ENCODE results near the gene CLK2. TPM values are rescaled to one million over a fixed set of nuclear protein-coding genes. Genes with fewer than 3 reads are reported as not detected.

The CLK2 gene
- total and polyA plus RNA-seq, 9 of the 15 experiments (the other 6 are each of a cell fraction or from before 2014, with no cell fraction given): 13.5 to 81.4 (median 39.6) TPM

DNA sequence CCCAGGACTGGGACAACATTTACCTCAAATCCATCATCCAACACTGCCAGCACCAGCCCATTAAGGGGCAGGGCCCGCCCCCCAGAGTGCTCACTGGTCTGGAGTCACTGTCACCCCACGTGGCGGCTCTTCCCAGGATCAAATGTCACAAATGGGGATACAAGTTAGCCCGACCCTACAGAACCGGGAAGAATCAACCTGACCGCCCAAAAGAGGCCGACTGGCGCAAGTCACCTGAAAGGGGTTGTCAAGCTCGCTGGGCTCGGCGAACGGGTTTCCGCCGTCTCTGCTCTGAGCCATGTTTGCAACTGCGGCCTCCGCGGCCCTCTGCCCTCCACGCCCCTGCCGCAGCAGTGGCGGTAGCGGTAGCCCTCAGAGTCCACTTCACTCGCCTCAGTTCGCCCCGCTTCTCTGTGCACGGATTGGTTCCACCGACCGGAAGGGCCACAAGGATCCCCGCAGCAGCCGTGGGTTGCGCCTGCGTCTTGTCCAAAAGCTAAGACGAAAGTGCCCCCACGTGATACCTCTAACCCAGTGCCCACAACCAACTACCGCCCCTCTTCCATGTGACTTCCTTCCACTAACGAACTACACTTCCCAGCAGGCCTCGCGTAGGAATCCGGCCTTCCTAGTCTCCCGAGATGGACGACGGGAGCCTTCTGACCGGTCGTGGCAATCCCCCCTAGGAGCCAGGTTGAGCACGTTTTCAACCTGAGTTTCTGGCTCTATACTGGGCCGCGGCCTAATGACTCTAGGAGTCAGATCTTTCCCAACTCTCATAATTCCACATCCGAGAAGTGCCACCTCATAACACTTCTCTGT is 11.2 kb downstream of the CLK2 start, which contains the start of gene SCAMP3 (continued):
- TF ChIP-seq, protein P1, sequence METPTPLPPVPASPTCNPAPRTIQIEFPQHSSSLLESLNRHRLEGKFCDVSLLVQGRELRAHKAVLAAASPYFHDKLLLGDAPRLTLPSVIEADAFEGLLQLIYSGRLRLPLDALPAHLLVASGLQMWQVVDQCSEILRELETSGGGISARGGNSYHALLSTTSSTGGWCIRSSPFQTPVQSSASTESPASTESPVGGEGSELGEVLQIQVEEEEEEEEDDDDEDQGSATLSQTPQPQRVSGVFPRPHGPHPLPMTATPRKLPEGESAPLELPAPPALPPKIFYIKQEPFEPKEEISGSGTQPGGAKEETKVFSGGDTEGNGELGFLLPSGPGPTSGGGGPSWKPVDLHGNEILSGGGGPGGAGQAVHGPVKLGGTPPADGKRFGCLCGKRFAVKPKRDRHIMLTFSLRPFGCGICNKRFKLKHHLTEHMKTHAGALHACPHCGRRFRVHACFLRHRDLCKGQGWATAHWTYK (CRISPR knock-in tag; IDR thresholded peaks at IDR 0.05): peak; percentile 91
- TF ChIP-seq, protein P2, sequence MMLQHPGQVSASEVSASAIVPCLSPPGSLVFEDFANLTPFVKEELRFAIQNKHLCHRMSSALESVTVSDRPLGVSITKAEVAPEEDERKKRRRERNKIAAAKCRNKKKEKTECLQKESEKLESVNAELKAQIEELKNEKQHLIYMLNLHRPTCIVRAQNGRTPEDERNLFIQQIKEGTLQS (IDR thresholded peaks at IDR 0.05): no peak
- TF ChIP-seq, protein P2 (CRISPR knock-in tag; conservative IDR thresholded peaks at IDR 0.05): 0 out of 2 replicates have a peak, but pooled peaks have one; percentile 24
- TF ChIP-seq, protein P3, sequence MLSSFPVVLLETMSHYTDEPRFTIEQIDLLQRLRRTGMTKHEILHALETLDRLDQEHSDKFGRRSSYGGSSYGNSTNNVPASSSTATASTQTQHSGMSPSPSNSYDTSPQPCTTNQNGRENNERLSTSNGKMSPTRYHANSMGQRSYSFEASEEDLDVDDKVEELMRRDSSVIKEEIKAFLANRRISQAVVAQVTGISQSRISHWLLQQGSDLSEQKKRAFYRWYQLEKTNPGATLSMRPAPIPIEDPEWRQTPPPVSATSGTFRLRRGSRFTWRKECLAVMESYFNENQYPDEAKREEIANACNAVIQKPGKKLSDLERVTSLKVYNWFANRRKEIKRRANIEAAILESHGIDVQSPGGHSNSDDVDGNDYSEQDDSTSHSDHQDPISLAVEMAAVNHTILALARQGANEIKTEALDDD (IDR thresholded peaks at IDR 0.05): no peak
- TF ChIP-seq ELF1 (tag; IDR thresholded peaks at IDR 0.05): peak; percentile 93
- TF ChIP-seq, protein P4, sequence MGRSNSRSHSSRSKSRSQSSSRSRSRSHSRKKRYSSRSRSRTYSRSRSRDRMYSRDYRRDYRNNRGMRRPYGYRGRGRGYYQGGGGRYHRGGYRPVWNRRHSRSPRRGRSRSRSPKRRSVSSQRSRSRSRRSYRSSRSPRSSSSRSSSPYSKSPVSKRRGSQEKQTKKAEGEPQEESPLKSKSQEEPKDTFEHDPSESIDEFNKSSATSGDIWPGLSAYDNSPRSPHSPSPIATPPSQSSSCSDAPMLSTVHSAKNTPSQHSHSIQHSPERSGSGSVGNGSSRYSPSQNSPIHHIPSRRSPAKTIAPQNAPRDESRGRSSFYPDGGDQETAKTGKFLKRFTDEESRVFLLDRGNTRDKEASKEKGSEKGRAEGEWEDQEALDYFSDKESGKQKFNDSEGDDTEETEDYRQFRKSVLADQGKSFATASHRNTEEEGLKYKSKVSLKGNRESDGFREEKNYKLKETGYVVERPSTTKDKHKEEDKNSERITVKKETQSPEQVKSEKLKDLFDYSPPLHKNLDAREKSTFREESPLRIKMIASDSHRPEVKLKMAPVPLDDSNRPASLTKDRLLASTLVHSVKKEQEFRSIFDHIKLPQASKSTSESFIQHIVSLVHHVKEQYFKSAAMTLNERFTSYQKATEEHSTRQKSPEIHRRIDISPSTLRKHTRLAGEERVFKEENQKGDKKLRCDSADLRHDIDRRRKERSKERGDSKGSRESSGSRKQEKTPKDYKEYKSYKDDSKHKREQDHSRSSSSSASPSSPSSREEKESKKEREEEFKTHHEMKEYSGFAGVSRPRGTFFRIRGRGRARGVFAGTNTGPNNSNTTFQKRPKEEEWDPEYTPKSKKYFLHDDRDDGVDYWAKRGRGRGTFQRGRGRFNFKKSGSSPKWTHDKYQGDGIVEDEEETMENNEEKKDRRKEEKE (IDR thresholded peaks at IDR 0.05; ENCODE audit: borderline replicate concordance in 1 of 2, control insufficient read depth in 1 of 2, low read depth in 2 of 2, low read length in 1 of 2): peak in 1 of 2 experiments; percentile 14; a peak in 1 of 4 replicates
- TF ChIP-seq NFE2 (IDR thresholded peaks at IDR 0.05; ENCODE audit: low read depth): no peak
- TF ChIP-seq MAZ (CRISPR knock-in tag; conservative IDR thresholded peaks at IDR 0.05 in 1 of 2, IDR thresholded peaks at IDR 0.05 in 1 of 2): peak; percentile 48 to 88
- TF ChIP-seq CHD2 (IDR thresholded peaks at IDR 0.05; ENCODE audit: low read depth, low read length): peak; percentile 96
- TF ChIP-seq RBM22 (IDR thresholded peaks at IDR 0.05; ENCODE audit: low read depth, low read length, poor library complexity, severe bottlenecking): peak; percentile 89
- TF ChIP-seq ZNF830 (CRISPR knock-in tag; IDR thresholded peaks at IDR 0.05): peak; percentile 97
- no peak; the same call in 1 of the 2 replicates for TF ChIP-seq ZNF444 (CRISPR knock-in tag; IDR thresholded peaks at IDR 0.05)
- peak; percentile 40 for TF ChIP-seq GABPB2 (CRISPR knock-in tag; conservative IDR thresholded peaks at IDR 0.05)
- peak; percentile 77 for TF ChIP-seq SP1 (CRISPR knock-in tag; IDR thresholded peaks at IDR 0.05)
- TF ChIP-seq ZNF324 (CRISPR knock-in tag; IDR thresholded peaks at IDR 0.05): peak; percentile 30; the same call in 1 of the 2 replicates
- TF ChIP-seq, protein P5, sequence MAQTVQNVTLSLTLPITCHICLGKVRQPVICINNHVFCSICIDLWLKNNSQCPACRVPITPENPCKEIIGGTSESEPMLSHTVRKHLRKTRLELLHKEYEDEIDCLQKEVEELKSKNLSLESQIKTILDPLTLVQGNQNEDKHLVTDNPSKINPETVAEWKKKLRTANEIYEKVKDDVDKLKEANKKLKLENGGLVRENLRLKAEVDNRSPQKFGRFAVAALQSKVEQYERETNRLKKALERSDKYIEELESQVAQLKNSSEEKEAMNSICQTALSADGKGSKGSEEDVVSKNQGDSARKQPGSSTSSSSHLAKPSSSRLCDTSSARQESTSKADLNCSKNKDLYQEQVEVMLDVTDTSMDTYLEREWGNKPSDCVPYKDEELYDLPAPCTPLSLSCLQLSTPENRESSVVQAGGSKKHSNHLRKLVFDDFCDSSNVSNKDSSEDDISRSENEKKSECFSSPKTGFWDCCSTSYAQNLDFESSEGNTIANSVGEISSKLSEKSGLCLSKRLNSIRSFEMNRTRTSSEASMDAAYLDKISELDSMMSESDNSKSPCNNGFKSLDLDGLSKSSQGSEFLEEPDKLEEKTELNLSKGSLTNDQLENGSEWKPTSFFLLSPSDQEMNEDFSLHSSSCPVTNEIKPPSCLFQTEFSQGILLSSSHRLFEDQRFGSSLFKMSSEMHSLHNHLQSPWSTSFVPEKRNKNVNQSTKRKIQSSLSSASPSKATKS (CRISPR knock-in tag; IDR thresholded peaks at IDR 0.05): peak; percentile 83; the same call in 1 of the 2 replicates
- TF ChIP-seq MEIS2 (IDR thresholded peaks at IDR 0.05; ENCODE audit: partially characterized antibody): peak; percentile 41
- no peak for TF ChIP-seq ZC3H11A (IDR thresholded peaks at IDR 0.05; ENCODE audit: low read depth, low read length)
